ENCODE results near the gene SORL1.

- TF ChIP-seq FOXM1 (IDR thresholded peaks at IDR 0.05; ENCODE audit: borderline replicate concordance) (no peak), TARDBP (IDR thresholded peaks at IDR 0.05) (no peak), FOXK2 (IDR thresholded peaks at IDR 0.05) (no peak), SP1 (IDR thresholded peaks at IDR 0.05) (no peak), ELF4 (IDR thresholded peaks at IDR 0.05) (no peak), ZNF384 (IDR thresholded peaks at IDR 0.05) (no peak), ARNT (IDR thresholded peaks at IDR 0.05) (no peak), CTBP1 (IDR thresholded peaks at IDR 0.05; ENCODE audit: borderline replicate concordance) (no peak), SUZ12 (IDR thresholded peaks at IDR 0.05) (no peak), NFRKB (IDR thresholded peaks at IDR 0.05) (no peak), BHLHE40 (IDR thresholded peaks at IDR 0.05; ENCODE audit: borderline replicate concordance) (no peak), LEF1 (IDR thresholded peaks at IDR 0.05; ENCODE audit: borderline replicate concordance) (no peak), PKNOX1 (IDR thresholded peaks at IDR 0.05) (no peak)
These were observed 136.6 kb downstream of the SORL1 start for GRCh38 chr11:121588747-121589146.
